Eye (tissue), 1 donor: Measurements from ENCODE around the gene LCMT1.
"Not testable (repeated sequence)": the region's sequence is repeated elsewhere in the genome, so short reads cannot be mapped to it uniquely, and the experiment has no call there.

Experiments used
- DNase-seq: peaks from one replicate; pipeline ENCODE4 v3.0.0-alpha.2; 2015

LCMT1 gene

DNA sequence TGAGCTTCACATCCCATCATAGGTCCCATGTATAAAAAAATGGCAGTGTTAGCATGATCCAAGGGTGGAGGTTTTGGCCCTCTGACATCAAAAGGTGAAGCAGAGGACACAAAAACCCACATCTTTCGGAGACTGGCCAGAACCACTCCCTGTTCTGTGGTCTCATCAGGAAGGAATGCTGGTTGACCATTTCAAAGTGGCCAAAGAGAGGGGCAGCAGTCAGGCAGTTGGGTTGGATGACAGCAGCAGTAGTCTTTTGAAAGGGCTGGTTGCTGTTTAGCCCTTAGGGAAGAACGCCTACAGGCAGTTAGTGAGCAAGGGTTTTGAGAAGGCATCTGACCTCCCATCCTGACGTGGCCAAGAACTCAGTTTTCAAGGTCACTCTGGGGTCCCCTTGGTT lies 40.5 kb downstream of the LCMT1 start:
- no peak for DNase-seq

DNA sequence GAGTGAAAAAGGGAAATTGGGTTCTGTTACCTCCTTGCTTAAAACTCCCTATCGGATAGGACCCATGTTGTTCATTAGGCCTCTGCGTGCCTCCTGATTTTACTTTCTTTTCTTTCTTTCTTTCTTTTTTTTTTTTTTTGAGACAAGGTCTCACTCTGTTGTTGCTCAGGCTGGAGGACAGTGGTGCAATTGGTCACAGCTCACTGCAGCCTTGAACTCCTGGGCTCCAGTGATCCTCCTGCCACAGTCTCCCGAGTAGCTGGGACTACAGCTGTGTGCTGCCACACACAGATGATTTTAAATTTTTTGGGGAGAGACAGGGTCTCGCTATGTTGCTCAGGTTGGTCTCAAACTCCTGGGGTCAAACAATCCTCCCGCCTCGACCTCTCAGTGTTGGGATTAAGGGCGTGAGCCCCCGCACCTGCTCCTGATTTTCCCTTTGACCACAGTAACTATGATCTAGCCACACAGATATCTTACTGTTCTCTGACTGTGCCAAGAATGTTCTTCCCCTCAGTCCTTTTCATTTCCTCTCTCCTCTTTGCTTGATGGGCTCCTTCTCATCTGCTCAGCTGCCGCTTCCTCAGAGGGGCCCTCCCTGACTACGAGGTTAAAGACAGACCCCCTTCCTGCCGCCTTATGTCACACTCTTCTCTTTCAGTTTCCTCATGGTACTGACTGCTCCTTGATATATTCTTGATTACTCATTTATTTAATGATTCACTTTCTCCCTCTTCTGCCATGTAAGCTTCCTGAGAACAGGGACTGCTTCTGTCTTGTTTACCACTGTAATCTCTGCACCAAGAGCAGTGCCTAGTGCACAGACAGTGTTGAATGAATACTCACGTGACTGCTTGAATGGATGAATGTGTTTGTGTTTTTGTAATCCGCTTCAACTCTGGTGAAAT lies 44.3 kb downstream of the LCMT1 start:
- DNase-seq: no peak

DNA sequence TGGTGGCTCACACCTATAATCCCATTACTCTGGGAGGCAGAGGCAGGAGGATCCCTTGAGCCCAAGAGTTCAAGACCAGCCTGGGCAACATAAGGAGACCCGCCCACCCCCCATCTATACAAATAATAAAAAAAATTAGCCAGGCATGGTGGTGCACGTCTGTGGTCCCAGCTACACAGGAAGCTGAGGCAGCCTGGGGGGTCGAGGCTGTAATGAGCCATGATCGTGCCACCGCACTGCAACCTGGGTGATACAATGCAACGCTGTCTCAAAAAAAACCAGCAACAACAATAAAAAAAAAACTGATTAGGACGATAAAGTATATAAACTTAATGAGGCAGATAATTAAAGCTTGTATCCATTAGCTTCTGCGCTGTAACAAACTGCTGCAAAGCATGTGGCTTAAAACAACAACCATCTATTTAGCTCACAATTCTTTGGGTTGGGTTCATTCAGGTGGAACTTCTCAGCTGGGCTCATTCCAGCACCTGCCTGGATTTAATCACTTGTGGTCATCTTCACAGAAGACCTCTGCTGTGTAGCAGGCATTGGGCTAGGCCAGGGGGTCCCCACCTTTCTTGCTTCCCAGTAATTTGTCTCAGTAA lies 45.8 kb downstream of the LCMT1 start:
- DNase-seq: no peak

DNA sequence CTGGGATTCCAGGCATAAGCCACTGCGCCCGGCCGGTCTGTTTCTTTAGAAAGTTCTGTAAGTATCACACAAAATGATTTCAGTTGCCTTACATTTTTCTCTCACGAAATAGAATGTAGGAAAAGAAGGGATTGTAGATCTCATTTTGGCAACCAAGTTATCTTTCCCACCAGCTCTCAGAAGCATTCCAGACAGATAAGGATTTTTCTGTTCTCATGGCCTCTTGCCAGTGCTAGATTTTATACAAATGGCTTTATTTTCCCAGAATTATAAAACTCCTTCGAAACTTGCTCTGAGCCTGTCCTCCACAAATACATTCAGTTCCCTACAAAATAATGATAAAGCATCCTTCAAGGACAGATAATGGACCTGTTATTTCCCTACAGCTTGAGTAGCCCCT lies 46.9 kb downstream of the LCMT1 start:
- no peak for DNase-seq

DNA sequence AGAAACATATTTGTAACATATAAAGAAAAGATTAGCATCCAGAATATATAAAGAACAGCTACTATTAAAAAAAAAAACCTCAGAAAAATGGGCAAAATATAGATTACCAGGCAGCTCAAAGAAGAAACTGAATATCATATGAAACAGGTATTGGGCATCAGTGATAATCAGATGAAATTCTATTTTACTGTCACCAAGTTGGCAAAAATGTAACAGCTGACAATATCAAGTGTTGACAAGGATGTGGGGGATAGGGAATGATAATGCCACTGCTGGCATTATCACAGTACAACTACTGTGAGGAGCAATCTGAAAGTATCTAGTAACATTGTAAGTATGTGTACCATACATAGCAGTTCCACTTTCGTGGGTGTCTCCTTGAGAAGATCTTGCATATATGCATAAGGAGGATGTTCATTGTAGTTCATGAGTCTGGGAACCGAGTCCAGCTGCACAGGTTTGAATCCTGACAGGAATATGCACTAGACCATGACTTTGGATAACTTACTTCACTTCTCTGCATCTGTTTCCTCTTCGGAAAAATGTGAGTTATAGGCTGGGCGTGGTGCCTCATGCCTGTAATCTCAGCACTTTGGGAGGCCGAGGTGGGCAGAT lies 50.3 kb downstream of the LCMT1 start:
- no peak for DNase-seq

DNA sequence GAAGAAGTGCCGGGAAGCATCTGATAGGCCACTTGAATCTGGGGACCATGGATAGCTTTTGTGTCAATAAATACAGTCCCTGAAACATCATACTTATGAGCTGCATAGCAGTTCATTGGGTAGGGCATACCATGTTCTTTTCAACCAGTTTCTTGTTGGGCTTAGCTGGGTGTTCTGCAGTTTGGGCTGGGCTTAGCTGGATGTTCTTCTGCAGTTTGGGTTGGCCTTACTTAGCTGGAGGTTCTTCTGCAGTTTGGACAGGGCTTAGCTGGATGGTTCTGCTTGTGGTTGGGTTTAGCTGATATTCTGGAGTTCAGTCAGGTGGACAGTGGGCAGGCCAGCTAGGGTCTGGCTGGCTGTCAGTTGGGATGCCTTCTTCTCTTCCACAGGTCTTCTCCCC lies 52.1 kb downstream of the LCMT1 start:
- no peak for DNase-seq

DNA sequence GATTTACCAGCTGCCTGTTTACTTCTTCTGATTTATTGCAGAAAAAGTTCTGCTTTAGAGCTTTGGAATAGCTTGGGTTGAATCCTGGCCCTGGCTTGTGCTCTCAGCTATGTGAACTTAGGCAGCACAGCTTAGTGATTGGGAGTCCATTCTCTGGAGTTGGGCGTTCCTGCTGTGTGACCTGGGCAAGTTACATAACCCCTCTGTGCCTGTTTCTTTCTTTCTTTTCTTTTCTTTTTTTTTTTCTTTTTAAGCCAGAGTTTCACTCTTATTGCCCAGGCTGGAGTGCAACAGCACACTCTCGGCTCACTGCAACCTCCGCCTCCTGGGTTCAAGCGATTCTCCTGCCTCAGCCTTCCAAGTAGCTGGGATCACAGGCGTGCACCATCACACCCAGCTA lies 53.7 kb downstream of the LCMT1 start:
- no peak for DNase-seq

DNA sequence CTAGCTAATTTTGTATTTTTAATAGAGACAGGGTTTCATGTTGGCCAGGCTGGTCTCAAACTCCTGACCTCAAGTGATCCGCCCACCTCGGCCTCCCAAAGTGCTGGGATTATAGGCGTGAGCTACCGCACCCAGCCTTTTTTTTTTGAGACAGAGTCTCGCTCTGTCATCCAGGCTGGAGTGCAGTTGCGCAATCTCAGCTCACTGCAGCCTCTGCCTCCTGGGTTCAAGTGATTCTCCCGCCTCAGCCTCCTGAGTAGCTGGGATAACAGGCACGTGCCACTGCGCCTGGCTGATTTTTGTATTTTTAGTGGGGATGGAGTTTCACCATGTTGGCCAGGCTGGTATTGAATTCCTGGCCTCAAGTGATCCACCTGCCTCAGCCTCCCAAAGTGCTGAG lies 56.4 kb downstream of the LCMT1 start:
- not testable (repeated sequence) for DNase-seq

DNA sequence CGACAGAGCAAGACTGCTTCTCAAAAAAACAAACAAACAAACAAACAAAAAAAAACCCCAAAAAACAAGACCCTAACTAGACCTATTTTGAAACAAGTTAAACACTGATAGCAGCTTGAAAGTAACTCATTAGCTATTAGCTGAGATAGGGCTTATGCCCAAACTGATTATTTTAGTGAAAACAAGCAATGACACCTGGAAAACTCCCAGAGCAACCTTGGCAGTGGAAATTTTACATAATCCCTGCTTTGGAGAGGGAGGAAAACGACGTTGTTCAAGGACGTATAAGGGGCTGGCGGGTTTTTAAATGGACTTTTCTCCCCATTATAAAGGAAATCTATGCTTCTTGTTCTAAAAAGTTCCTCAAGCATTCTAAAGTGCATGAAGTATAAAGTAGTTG lies 59.8 kb downstream of the LCMT1 start:
- DNase-seq: no peak

DNA sequence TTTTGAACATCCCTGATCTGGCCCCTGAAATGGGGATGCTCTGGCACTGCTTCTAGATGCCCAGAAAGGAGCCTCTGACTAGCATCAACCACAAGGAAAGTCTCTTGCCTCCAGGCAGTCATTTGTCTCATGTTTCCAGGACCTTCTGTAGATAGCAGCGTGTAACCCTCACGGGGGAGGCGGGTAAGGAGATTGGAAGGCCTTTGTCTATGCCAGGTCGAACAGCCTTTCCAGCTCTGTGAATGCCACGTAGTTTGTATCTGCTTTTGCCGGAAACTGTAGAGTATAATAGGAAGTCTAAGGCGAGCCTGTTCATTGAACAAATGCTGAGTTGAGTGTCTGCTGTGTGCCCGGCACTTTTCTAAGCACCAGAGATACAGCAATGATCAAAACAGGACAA lies 61.3 kb downstream of the LCMT1 start:
- DNase-seq: no peak

DNA sequence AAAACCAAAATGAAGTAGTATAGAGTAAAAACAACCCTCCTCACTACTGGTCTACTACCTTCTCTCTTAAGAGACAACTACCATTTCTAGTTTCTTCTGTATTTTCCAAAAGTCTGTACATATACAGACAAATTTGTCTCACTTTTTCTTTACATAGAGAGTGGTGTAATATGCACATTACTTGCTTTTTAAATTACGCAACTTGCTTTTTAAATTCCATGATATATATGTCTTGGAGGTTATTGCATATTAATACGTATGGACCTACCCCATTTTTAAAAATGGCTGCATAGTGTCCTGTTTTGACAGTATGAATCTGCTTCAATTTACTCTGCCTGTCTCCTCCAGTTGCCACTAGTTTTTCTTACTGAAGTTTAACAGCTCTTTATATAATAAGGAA lies 62.7 kb downstream of the LCMT1 start:
- no peak for DNase-seq

DNA sequence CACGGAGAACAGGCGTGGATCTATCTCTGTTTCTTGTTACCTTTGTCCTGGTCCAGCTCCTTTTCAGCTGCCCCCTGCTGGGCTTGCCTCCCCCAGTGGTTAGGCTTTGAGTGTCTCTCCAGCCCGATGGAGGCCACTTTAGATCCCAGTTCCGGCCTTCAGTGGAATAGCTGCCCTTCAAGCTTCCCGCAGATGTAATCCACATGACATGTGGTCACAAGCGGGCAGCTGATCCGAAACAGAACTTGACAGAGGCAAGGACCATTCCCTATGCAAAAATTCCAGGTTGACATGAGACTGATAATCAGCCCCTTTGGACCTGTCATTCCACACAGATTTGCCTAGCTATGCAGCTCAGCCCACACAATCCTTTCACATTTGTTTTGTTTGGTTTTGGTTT lies 64.6 kb downstream of the LCMT1 start:
- DNase-seq: no peak

DNA sequence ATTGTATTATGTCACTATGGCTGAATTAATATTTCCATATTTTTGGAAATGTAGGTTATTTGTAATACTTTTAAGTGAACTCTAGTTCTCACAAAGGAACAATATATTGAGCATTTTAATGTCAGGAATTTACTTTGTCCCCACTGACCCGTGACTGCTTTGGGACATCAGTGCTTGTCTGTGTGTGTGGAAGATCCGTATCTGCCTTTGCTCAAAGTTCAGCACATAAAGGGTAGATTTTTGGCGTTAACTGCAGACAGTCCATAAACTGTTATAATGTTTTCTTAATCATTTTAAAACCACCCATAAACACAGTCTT lies 65.9 kb downstream of the LCMT1 start:
- DNase-seq: no peak

DNA sequence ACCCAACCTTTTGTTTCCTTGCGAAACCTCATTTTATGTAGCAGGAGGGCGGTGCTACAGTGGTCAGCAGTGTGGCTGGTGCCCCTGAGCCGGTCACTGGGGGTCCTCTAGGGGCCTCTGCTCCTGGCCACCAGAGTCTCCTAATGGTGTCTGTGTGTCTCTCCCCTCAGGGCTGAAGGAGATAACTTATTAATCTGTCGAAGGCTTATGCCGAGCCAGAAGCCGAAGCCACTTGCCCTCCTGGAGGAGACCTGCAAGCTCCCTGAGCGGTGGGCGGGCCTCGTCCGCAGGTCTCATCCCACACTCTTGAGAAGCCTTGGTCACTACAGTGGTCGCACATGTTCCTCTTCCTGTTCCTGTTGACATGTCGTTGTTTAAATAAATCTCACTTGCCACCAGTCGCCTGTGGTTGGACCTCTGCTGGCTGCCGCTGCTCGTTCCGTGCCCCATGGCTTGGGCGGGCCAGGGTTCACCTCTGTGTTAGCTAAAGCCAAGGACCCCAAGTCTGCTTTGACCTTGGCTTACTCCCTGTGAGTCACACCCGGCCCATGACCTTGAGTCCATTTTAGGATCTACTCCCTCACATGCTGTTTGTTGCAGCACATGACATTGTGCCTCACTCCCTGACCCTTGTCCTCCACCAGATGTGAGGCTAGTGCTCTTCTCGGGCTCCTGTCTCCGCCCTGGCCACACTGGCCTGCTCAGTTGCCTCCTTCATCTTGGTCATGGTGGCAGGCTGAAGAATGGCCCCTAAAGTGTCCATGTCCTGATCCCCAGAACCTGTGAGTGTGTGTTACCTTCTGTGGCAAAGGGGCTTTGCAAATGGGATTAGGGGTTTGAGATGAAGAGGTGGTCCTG lies 66.5 kb downstream of the LCMT1 start:
- DNase-seq: no peak

DNA sequence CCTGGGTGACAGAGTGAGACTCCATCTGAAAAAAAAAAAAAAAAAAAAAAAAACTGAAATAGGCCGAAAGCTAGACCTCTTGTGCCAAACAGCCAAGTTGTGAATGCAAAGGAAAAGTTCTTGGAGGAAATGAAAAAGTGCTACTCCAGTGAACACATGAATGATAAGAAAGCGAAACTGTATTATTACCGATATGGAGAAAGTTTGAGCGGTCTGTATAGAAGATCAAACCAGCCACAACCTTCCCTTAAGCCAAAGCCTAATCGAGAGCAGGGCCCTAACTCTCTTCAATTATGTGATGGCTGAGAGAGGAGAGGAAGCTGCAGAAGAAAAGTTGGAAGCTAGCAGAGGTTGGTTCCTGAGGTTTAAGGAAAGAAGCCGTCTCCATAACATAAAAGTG lies 69.7 kb downstream of the LCMT1 start:
- not testable (repeated sequence) for DNase-seq

DNA sequence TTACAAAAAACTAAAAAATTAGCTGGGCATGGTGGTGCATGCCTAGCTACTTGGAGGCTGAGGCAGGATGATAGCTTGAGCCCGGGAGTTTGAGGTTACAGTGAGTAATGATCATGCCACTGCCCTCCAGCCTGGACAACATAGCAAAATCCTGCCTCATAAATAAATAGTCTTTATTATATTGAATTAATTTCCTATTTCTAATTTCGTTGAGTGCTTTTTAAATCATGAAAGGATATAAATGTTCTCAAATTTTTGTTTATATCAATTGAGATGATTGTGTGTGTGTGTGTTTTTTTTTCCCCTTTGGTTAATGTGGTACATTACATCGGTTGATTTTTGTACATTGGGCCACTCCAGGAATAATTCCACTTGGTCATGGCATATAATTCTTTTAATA lies 73.2 kb downstream of the LCMT1 start:
- DNase-seq: no peak

DNA sequence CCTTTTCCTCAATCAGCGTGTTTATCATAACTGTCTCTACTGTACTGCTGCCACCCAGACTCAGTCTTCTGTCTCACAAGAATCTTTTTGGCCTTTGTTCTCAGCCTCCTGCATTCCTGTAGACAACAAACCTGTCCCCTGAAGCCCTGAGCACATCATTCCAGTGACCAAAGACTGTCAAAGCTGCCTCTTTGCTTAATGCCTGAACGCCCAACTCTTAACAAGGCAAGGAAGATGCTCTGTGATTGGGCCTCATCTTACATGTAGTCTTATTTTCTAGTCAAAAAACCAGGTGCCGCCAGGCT lies 75.9 kb downstream of the LCMT1 start:
- DNase-seq: no peak

DNA sequence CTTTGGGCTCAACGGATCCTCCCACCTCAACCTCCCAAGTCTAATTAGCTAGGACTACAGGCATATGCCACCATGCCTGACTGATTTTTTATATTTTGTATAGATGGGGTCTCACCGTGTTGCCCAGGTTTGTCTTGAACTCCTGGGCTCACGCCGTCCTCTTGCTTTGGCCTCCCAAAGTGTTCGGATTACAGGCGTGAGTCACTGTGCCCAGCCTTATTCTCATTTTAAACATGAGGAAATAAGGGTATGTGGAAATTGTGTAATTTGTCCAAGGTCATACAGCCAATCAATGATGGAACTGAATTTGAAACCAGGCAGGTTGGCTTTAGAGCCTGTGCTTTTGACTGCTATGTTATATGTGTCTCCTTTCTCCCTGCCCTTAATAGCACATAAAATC lies 77.8 kb downstream of the LCMT1 start:
- no peak for DNase-seq

DNA sequence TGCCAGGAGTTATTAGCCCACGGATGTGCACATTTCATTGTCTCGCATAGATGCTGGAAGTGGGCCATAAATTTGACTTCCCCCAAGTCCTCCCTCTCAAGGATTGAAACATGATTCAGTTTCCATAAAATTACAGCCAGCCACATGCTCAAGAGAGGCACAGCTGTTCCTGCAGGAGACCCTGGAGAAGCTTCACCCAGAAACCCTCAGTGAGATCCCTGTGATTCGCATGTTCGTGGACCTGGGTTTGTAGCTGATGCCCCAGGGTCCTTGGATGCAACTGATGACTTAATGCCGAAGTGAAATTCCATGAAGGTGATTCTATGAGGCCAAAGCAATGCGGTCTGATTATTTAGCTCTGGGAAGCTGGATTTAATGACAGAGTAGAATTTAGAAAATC lies 80.6 kb downstream of the LCMT1 start:
- peak; percentile 26 for DNase-seq

DNA sequence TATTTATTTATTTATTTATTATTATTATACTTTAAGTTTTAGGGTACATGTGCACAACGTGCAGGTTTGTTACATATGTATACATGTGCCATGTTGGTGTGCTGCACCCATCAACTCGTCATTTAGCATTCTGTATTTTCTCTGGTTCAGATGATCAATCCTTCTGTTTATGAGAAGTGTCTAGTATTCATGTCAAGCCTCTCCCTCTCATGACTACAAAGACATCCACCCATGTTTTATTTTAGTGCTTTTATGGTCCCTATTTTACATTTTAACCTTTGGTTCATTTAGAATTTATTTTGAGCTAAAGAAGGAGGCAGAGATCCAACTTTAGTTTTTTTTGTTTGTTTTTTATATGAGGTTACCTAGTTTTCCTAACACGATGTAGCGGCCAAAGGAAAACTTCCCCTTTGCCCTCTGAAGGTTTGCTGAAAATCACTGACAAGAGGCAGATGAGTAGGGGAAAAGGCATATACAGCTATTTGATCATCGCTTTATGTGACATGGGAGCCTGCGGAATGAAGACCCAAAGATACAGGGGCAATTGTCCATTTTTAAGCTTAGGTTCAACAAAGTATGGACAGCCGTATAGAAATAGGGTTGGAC lies 82.8 kb downstream of the LCMT1 start:
- no peak for DNase-seq

DNA sequence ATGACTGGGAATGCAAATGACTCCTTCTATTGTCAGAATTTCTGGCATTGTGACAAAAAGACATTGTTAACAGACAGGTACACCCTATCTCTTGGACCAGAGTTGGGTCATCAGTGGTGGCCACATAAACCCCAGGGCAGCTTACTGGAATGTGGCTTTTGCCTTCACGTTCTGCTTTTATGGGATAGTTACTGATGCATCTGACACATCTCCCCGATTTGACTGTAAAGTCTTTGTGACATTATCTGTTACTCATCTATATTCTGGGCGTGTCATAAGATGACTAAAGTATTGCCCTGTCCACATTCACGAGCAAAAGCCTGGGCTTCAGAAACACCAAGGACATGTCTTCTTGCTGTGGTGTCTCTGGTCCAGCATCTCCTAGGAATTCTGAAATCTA lies 86.5 kb downstream of the LCMT1 start:
- DNase-seq: no peak

DNA sequence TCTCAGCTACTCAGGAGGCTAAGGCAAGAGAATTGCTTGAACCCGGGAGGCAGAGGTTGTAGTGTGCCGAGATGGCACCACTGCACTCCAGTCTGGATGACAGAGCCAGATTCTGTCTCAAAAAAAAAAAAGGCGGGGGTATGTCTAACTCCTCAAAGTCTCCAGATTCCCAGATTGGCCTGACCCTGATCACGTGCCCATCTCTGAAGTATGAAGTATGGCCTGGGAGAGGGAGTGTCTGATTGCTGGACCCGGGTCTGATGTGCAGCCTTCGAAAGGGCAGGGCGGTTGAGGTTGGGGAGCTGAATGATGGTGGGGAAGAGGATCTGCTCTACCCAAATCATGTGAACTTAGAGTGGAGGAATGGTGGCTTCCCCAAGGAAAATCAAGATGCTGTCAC lies 87.9 kb downstream of the LCMT1 start:
- DNase-seq: no peak

DNA sequence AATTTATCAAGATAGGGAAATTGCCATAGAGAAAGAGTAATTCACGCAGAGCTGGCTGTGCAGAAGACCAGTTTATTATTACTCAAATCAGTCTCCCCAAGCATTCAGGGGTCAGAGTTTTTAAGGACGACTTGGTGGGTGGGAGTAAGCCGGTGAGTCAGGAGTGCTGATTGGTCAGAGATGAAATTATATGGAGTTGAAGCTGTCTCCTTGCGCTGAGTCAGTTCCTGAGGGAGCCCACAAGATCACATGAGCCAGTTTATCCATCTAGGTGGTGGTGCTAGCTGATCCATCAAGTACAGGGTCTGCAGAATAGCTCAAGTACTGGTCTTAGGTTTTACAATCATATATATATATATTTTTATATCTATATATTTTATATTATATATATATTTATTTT lies 99.2 kb downstream of the LCMT1 start:
- DNase-seq: no peak
